COLO829 (cell line): ENCODE data around the gene G0S2.

Source experiments
- DNase-seq: peaks from one replicate; pipeline ENCODE4 v3.0.0; 2012; ENCODE audit warnings: low spot score

G0S2 gene

GRCh38 chr1:209648931-209649776, 26.1 kb upstream of the G0S2 start:
- peak; percentile 91 for DNase-seq

- no peak for DNase-seq
These were observed 24.8 kb upstream of the G0S2 start for GRCh38 chr1:209650454-209650853.

- DNase-seq, result peak; percentile 86
These were observed 24.0 kb upstream of the G0S2 start for GRCh38 chr1:209651138-209651587.

- no peak for DNase-seq
These were observed 23.0 kb upstream of the G0S2 start, which contains the start of gene LAMB3 for GRCh38 chr1:209652121-209652735. LAMB3 (minus strand) TSS chr1:209652425; CDS start chr1:209650944, 1,481 bp downstream.

GRCh38 chr1:209652873-209653401, 22.3 kb upstream of the G0S2 start:
- DNase-seq, result peak; percentile 95

GRCh38 chr1:209653915-209654351, 21.3 kb upstream of the G0S2 start:
- no peak for DNase-seq

- DNase-seq, result no peak
These were observed 19.6 kb upstream of the G0S2 start for GRCh38 chr1:209655411-209656231.

GRCh38 chr1:209657140-209657879, 17.9 kb upstream of the G0S2 start:
- DNase-seq, result no peak

- no peak for DNase-seq
These were observed 17.3 kb upstream of the G0S2 start for GRCh38 chr1:209657918-209658317.

GRCh38 chr1:209659909-209660308, 15.3 kb upstream of the G0S2 start:
- DNase-seq, result peak; percentile 51

GRCh38 chr1:209661071-209661470, 14.1 kb upstream of the G0S2 start:
- no peak for DNase-seq

GRCh38 chr1:209662879-209663327, 12.3 kb upstream of the G0S2 start:
- DNase-seq, result no peak

- DNase-seq, result no peak
These were observed 8.1 kb upstream of the G0S2 start for GRCh38 chr1:209667103-209667502.

GRCh38 chr1:209667708-209668107, 7.5 kb upstream of the G0S2 start:
- DNase-seq, result no peak

- DNase-seq, result no peak
These were observed 4.7 kb upstream of the G0S2 start for GRCh38 chr1:209670441-209671082.

GRCh38 chr1:209672705-209673630, 2.2 kb upstream of the G0S2 start:
- DNase-seq, result no peak

- no peak for DNase-seq
These were observed 1.4 kb upstream of the G0S2 start for GRCh38 chr1:209673631-209674417.

- DNase-seq, result no peak
These were observed 448 bp downstream of the G0S2 start for GRCh38 chr1:209675565-209676154.
